H9 (cell line): Measurements from ENCODE around the gene RYR1. TPM values are rescaled to one million over a fixed set of nuclear protein-coding genes. Genes with fewer than 3 reads are reported as not detected.

Experiments
- DNase-seq: peaks from one replicate; pipeline ENCODE4 v3.0.0-alpha.2; 2017
- H2AFZ ChIP-seq: one replicate; pipeline ENCODE4 v1.6.1; 2013; ENCODE audit warnings: mild to moderate bottlenecking, low read length, control low read depth, moderate library complexity
- H2AK5ac ChIP-seq: 2 replicates; pipeline ENCODE4 v1.6.1; 2013; ENCODE audit warnings: low read length, control low read depth, mixed read lengths; ENCODE audit not compliant: insufficient read length
- H2BK120ac ChIP-seq: one replicate; pipeline ENCODE4 v1.6.1; 2013; ENCODE audit warnings: low read depth, mild to moderate bottlenecking, low read length, control low read depth, inconsistent platforms; ENCODE audit not compliant: poor library complexity, severe bottlenecking
- H2BK12ac ChIP-seq: 2 replicates; pipeline ENCODE4 v1.6.1; 2013; ENCODE audit warnings: low read length, control low read depth, mixed read lengths, low read depth; ENCODE audit not compliant: insufficient read length
- H2BK15ac ChIP-seq: 2 replicates; pipeline ENCODE4 v1.6.1; 2013; ENCODE audit warnings: low read depth, low read length, control low read depth
- H2BK20ac ChIP-seq: one replicate; pipeline ENCODE4 v1.6.1; 2013; ENCODE audit warnings: low read depth, mild to moderate bottlenecking, low read length, control low read depth, inconsistent platforms; ENCODE audit not compliant: poor library complexity, severe bottlenecking
- H2BK5ac ChIP-seq: 2 replicates; pipeline ENCODE4 v1.6.1; 2013; ENCODE audit warnings: low read length, control low read depth, mixed read lengths; ENCODE audit not compliant: insufficient read length
- H3K14ac ChIP-seq: 2 replicates; pipeline ENCODE4 v1.6.1; 2013; ENCODE audit warnings: low read length, control low read depth; ENCODE audit not compliant: insufficient read depth
- H3K18ac ChIP-seq: 2 replicates; pipeline ENCODE4 v1.6.1; 2013; ENCODE audit warnings: low read depth, mild to moderate bottlenecking, mixed read lengths, low read length, control low read depth; ENCODE audit not compliant: insufficient read length
- H3K23ac ChIP-seq: 2 replicates; pipeline ENCODE4 v1.6.1; 2013; ENCODE audit warnings: low read length, control low read depth, mixed read lengths, low read depth; ENCODE audit not compliant: insufficient read length
- H3K23me2 ChIP-seq: 2 replicates; pipeline ENCODE4 v1.6.1; 2013; ENCODE audit warnings: low read depth, mild to moderate bottlenecking, mixed read lengths, low read length, control low read depth; ENCODE audit not compliant: insufficient read length, poor library complexity, severe bottlenecking
- H3K27ac ChIP-seq: 2 replicates; pipeline ENCODE4 v1.5.1; 2013; ENCODE audit warnings: low read length, control low read depth, mixed read lengths, low read depth; ENCODE audit not compliant: insufficient read length
- H3K27me3 ChIP-seq: 2 replicates; pipeline ENCODE4 v1.6.1; 2013; ENCODE audit warnings: low read length, control low read depth, inconsistent platforms; ENCODE audit not compliant: insufficient read depth
- H3K4ac ChIP-seq: 2 replicates; pipeline ENCODE4 v1.6.1; 2013; ENCODE audit warnings: low read depth, mild to moderate bottlenecking, control low read depth, inconsistent platforms, low read length, moderate library complexity
- H3K4me1 ChIP-seq: 2 replicates; pipeline ENCODE4 v1.6.1; 2013; ENCODE audit warnings: low read length, control low read depth, inconsistent platforms; ENCODE audit not compliant: insufficient read depth
- H3K4me2 ChIP-seq: 2 replicates; pipeline ENCODE4 v1.6.1; 2013; ENCODE audit warnings: low read length, control low read depth, mixed read lengths; ENCODE audit not compliant: insufficient read length, insufficient read depth
- H3K56ac ChIP-seq: 2 replicates; pipeline ENCODE4 v1.6.1; 2013; ENCODE audit warnings: low read depth, mild to moderate bottlenecking, mixed read lengths, low read length, control low read depth; ENCODE audit not compliant: insufficient read length
- H3K79me1 ChIP-seq: 2 replicates; pipeline ENCODE4 v1.6.1; 2013; ENCODE audit warnings: low read depth, mild to moderate bottlenecking, moderate library complexity, low read length, control low read depth, inconsistent platforms; ENCODE audit not compliant: insufficient read depth, poor library complexity, severe bottlenecking
- H3K79me2 ChIP-seq: 2 replicates; pipeline ENCODE4 v1.6.1; 2013; ENCODE audit warnings: low read length, control low read depth, inconsistent platforms; ENCODE audit not compliant: insufficient read depth
- H3K9ac ChIP-seq: 2 replicates; pipeline ENCODE4 v1.6.1; 2013; ENCODE audit warnings: low read length, control low read depth, mixed read lengths; ENCODE audit not compliant: insufficient read length; ENCODE audit errors: extremely low read depth
- H3K9me3 ChIP-seq: one replicate; pipeline ENCODE4 v1.6.1; 2013; ENCODE audit warnings: low read depth, low read length, inconsistent platforms; ENCODE audit not compliant: control insufficient read depth
- H3T11ph ChIP-seq: one replicate; pipeline ENCODE4 v1.6.1; 2013; ENCODE audit warnings: mild to moderate bottlenecking, low read length, control low read depth, inconsistent platforms
- H4K20me1 ChIP-seq: one replicate; pipeline ENCODE4 v1.6.1; 2013; ENCODE audit not compliant: control insufficient read depth, insufficient read length, insufficient read depth
- H4K5ac ChIP-seq: 2 replicates; pipeline ENCODE4 v1.6.1; 2013; ENCODE audit warnings: low read depth, mild to moderate bottlenecking, mixed read lengths, low read length, control low read depth; ENCODE audit not compliant: insufficient read length
- H4K8ac ChIP-seq: replicated peaks from 2 replicates; pipeline ENCODE4 v1.6.1; 2013; ENCODE audit warnings: low read length, control low read depth, mixed read lengths, low read depth; ENCODE audit not compliant: insufficient read length
- H4K91ac ChIP-seq: 2 replicates; pipeline ENCODE4 v1.6.1; 2013; ENCODE audit warnings: low read depth, mild to moderate bottlenecking, moderate library complexity, mixed read lengths, low read length, control low read depth; ENCODE audit not compliant: insufficient read length
- H3K27ac Mint-ChIP-seq, 3 experiments: 2 replicates in 2 of 3; 3 replicates in 1 of 3; pipeline ENCODE4 v1.8.0; 2020 to 2021; ENCODE audit warnings: mixed read lengths in 3 of 3, mild to moderate bottlenecking in 1 of 3, moderate library complexity in 1 of 3
- H3K27me3 Mint-ChIP-seq: 2 replicates; pipeline ENCODE4 v1.8.0; 2021; ENCODE audit warnings: low read depth, mild to moderate bottlenecking, moderate library complexity, mixed read lengths
- H3K36me3 Mint-ChIP-seq, 3 experiments: 2 replicates in 2 of 3; 3 replicates in 1 of 3; pipeline ENCODE4 v1.8.0; 2020 to 2021; ENCODE audit warnings: low read depth in 3 of 3, mixed read lengths in 3 of 3; ENCODE audit not compliant: insufficient read depth in 1 of 3
- H3K4me1 Mint-ChIP-seq, 2 experiments: 2 replicates each; pipeline ENCODE4 v1.8.0; 2020; ENCODE audit warnings: mixed read lengths in 2 of 2
- H3K4me3 Mint-ChIP-seq, 2 experiments: 2 replicates in 1 of 2; 3 replicates in 1 of 2; pipeline ENCODE4 v1.8.0; 2020 to 2021; ENCODE audit warnings: mild to moderate bottlenecking in 2 of 2, mixed read lengths in 2 of 2, moderate library complexity in 1 of 2
- H3K9me3 Mint-ChIP-seq, 2 experiments: 2 replicates in 1 of 2; 3 replicates in 1 of 2; pipeline ENCODE4 v1.8.0; 2020; ENCODE audit warnings: mild to moderate bottlenecking in 2 of 2, mixed read lengths in 2 of 2, moderate library complexity in 1 of 2
- CTCF ChIP-seq: fragments of 200-600 bp; sonication (generic); conservative IDR thresholded peaks from 3 replicates; pipeline ENCODE4 v1.8.0; 2021; ENCODE audit warnings: antibody characterized with exemption, mild to moderate bottlenecking
- WGBS: extraction: QIAGEN DNeasy Blood & Tissue Kit; methylation state at CpG from one replicate; pipeline ENCODE4 v1.1.7; 2013; ENCODE audit warnings: missing lambda C conversion rate, low lambda C conversion rate, mixed read lengths; ENCODE audit not compliant: insufficient read length; ENCODE audit errors: extremely low coverage; 5-methylcytosine and 5-hydroxymethylcytosine counted together
- total RNA-seq: library from RNA; stranded (reverse); gene quantifications from 2 replicates; pipeline ENCODE4 v1.2.1, GENCODE V29; 2021

The RYR1 gene
- total RNA-seq, 1 experiment from 2014 or later: 8.9 TPM

DNA sequence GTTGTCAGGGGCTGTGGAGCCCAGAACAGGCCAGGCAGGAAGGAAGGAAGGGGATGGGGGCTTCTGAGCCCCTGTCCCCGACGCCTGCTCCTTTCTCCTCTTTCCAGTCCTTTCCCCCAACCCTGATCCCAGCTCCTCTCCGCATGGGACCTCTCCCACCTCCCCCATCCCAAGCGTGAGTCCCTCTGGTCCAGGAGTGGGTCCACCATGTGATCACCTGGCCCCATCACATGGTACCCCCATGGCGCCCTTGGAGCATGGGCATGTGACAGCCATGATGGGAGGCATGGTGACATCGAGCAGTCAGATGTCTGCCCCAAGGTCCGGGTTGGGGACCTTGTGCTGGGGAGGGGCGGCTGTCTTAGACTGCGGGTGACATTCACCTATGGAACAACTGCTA lies 9.2 kb downstream of the RYR1 start:
- no peak overlapping the region for H2AFZ ChIP-seq
- no peaks in the 10 kb centered on the region for H4K20me1 ChIP-seq
- H3K18ac ChIP-seq: no peak overlapping the region
- Mint-ChIP-seq H3K4me3 (no peak overlapping the region), H3K27me3 (no peaks in the 10 kb centered on the region), H3K36me3 (peaks cover 29 to 37% (median 32%) of the 10 kb centered on the region in 3 experiments), H3K27ac (no peak overlapping the region), H3K9me3 (no peaks in the 10 kb centered on the region), H3K4me1 (peaks cover 5 to 16% of the 10 kb centered on the region in 2 experiments; a peak in 3 of 4 replicates)
- no peak for DNase-seq
- H3K27me3 ChIP-seq: no peaks in the 10 kb centered on the region
- H3K9me3 ChIP-seq: no peaks in the 10 kb centered on the region
- H3K9ac ChIP-seq: no peak overlapping the region
- no peak overlapping the region for H3K56ac ChIP-seq
- no peaks in the 10 kb centered on the region for H3K4me1 ChIP-seq
- no peak overlapping the region for H2BK12ac ChIP-seq
- H2BK15ac ChIP-seq: no peak overlapping the region
- no peak overlapping the region for H3K4me2 ChIP-seq
- H3K23me2 ChIP-seq: no peaks in the 10 kb centered on the region
- H2BK120ac ChIP-seq: no peak overlapping the region
- no peak overlapping the region for H4K5ac ChIP-seq
- no peak overlapping the region for H4K91ac ChIP-seq
- no peak overlapping the region for H3K23ac ChIP-seq
- no peak overlapping the region for H3K14ac ChIP-seq
- H3K79me2 ChIP-seq: no peaks in the 10 kb centered on the region
- no peak overlapping the region for H3T11ph ChIP-seq
- H2AK5ac ChIP-seq: no peak overlapping the region
- no peaks in the 10 kb centered on the region for H3K79me1 ChIP-seq
- no peak for TF ChIP-seq CTCF
- WGBS: no CpG with 5 or more reads among the region's 9 CpGs
- H4K8ac ChIP-seq: no peak overlapping the region
- no peak overlapping the region for H3K27ac ChIP-seq
- no peak overlapping the region for H3K4ac ChIP-seq
- H2BK5ac ChIP-seq: no peak overlapping the region
- H2BK20ac ChIP-seq: no peak overlapping the region
